T1000 (cell line): ENCODE data around the gene AP4M1.

Experiments
- DNase-seq: peaks from one replicate; lab custom pipeline; 2025; ENCODE audit warnings: mixed read lengths; lab: John Stamatoyannopoulos, UW

The AP4M1 gene

GRCh38 chr7:100157334-100158228, 56.1 kb downstream of the AP4M1 start:
- no peak for DNase-seq
